GM18520 (cell line): ENCODE data around the gene MGME1.

ENCODE experiments used
- ATAC-seq: cut with Tn5 transposase; IDR thresholded peaks from one replicate; pipeline ENCODE4 v1.9.1; 2021; ENCODE audit not compliant: unreplicated experiment

The MGME1 gene

DNA sequence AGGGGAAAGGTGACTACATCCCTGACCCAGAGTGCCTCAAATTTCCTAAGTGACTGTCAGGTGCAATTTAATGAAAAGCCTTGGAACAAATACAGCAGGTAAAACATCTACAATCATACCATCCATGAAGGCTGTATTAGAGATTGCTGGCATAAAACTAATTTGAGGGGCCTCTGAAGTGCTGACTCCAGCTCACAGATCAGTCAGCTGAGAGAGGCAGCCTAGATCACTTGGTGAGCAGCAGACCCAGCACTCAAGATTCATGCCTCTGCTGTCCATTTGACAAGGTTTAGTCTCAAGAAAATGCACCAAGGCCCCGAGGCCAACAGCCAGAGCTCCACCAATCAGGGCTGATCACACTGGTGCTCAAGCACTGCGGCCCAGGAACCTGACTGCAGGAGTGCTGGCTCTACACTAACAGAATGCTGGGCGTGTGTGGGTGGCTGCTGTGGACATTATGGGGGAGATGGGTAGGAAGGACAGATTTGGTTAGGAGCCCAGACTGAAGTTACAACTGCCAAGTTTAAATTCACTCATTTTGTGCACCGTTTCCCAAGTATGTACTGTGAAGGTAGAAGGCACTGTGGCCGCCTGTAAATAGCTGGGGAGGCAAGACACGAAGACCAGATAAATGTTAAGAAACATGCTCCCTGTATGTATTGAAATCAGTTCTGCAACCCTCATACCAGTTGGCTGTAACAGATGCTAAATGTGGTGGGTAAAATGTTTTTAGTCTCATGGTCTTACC lies 28.4 kb upstream of the MGME1 start:
- no peak for ATAC-seq

DNA sequence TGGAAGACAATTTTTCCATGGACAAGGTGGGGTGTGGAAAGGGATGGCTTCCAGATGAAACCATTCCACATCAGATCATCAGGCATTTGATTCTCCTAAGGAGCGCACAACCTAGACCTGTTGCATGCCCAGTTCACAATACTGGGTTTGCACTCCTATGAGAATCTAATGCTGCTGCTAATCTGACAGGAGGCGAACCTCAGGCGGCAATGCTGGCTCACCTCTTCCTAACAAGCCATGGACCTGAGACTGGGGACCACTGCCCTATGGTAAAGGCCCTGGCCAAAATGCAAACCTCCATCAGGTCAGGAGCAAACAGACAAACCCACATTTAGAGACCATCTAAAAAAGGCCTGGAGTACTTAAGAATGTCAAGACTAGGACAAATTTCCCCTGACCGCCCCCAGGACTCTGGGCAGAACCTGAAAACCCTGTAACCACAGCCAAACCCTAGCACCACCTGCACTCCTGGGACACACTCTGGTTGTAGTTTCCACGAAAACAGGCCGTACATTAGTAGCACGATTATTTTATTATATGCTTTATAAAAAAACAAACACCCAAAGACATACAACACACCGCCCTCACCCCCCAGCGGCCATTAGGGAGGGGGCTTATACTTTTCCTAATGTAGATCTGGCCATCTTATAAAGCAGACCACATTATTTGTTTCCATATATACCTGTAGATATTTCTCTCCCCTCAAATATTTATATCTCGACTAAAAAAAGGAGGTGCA lies 27.6 kb upstream of the MGME1 start:
- ATAC-seq, result no peak

DNA sequence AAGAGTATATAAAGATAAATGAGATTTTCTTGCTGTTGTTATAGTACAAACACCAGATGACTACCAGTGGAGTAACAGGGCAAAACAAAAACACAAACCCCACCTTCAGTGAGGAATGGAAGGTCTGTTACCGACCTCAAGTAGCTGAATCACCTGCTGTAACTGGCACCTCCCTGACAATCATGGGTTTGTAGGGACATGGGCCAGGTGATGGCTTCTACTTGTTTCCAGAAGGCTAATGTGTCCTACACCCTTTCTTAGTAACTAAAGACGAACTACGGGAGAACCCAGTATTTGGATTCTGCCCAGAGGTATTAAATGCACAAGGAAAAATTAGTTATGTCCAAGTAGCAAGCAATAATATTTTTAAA lies 27.0 kb upstream of the MGME1 start:
- no peak for ATAC-seq

DNA sequence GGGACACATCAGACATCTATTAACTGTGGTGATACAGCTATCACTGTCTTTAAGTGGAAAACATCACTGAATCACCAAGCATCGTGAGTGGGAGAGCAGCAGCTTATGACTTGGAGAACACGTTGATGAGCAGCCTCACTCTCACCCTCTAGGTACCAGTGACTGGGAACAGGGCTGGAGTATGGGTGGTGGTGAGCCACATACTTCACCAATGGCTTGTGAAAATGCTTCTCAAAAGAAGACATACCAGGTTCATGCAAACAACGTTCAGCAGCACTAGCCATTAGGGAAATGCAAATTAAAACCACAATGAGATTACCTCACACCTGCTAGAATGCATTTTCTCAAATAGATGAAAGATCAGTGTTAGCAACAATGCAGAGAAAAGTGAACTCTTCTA lies 25.5 kb upstream of the MGME1 start:
- ATAC-seq, result peak; percentile 72

DNA sequence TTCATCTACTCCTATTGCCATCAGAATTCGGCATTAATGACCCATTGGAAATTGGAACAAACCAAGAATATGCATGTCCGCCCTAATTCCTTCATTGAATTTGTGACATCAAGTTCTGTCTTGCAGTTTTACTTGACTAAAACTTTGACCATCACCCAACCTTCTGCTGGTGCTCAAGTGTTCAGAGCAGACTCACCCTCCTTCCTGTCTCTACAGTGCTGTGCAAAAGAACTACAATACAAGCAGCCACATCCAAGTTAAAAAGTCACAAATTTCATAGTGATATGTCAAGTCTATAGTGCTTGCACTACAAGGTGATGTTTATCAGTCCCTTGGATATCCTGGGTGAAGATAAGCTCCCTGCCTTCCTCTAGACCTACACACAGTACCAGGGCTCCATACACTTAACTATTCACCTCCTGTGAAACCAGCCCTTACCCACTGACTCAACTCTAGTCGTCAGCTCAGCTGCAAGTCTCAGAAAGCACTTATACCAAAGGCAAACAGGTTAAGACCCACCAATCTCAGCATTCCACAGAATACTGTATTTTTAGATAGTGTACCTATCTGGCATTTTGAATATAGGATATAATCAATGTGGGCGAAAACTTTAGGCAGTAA lies 23.9 kb upstream of the MGME1 start:
- ATAC-seq, result no peak

DNA sequence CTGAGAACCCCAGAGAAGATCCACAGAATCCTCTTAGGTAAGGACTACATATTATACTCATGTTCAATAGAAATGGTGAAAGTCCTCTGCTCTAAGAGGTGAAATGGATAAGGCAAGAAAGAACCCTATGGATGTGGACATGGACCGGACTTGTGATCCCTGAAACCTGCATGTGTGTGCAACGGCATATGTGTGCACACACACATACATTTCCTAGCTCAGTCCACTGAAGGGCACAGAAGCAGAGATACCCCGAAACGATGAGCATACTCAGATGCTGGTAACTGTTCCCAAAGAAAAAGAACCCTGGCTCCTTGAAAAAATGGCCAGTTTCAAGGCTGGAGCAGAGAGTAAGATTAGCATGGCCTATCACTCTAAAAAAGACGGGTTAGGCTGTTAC lies 22.8 kb upstream of the MGME1 start:
- no peak for ATAC-seq

DNA sequence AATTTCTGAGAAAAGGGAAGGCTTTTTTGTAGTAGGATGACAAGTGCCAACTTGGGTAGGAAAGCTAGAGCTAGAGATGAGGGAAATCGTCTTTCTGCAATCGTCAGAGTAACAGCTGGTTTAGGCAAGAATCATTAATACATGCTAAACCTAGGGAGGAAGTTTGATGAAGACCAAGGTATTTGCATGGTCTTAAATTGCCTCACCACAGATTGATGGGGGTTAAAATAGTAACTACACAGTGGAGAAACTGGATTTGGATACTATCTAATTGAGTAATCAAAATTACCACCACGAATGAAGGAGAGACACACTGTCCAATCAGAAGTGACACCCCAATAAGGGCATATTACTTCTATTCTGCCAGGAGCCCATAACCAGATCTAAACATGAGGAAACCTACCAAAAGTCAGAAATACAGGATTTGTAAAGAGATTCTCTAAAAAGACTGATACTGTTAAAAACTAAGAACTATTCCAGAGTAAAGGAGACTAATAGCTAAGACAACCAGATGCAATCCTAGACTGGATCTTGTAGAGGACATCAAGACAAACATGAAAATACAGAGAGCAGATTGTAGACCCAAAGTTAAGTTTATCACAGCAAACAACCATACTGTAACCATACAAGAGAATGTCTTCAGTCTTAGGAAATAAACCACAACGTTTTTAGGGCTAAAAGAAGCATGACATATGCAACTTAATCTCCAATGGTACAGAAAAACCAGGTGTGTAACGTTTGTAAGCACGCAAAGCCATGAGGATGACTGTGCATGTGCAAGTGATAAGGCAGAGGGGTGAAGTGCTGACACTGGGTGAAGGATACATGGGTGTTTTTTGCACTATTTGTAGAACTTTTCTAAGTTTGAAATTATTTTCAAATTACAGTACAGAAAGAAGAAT lies 22.0 kb upstream of the MGME1 start:
- no peak for ATAC-seq

DNA sequence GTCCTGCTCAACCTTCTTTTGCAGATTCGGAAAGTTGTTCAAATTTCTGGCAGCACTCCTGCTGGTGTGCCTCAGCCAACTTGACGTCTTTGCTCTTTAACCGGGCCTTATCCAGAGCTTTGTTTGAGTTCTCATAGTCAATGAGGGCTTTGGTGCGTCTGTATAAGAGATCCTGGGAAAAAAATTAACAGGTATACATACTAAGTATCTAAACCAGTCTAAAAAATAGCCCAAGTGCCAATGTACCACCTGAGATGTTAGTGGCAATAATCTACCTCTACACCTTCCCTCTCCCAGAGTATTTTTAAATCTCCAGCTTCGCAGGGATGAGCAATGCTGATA lies 21.4 kb upstream of the MGME1 start:
- ATAC-seq, result no peak

DNA sequence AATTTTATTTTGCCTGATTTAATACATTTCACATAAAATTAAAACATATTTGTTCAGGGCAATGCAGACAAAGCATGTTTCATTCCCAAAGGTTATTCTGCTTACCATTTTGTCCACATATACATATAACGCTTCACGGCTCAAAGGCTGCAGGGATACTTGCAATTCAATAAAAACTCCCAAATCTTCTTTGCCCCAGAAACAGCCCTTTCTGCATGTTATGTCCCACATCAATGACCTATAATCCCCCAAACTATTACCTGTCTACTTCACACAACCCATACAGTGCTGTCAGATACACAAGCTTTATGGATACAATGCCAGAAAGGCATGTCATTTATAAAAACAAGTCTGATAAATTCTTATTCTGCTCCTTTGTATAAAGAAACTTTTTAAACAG lies 20.4 kb upstream of the MGME1 start:
- no peak for ATAC-seq

DNA sequence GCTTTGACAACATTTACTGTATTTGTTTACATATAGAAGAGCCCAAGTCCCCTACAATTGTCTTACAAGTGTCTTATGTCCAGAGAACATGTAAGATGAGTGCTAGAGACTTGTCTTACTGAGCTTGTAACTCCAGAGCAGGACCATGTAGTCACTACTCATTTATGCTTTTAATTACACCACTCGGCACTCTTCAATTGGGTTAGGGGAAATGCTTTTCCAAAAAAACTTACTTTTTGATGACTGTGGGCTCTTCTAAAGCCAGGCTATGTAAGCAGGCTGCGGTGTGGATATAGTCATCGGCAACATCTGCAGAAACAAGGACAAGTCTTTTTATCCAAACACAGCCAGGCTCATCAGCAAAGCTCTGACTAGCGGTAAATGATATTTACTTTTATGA lies 18.9 kb upstream of the MGME1 start:
- ATAC-seq, result no peak

DNA sequence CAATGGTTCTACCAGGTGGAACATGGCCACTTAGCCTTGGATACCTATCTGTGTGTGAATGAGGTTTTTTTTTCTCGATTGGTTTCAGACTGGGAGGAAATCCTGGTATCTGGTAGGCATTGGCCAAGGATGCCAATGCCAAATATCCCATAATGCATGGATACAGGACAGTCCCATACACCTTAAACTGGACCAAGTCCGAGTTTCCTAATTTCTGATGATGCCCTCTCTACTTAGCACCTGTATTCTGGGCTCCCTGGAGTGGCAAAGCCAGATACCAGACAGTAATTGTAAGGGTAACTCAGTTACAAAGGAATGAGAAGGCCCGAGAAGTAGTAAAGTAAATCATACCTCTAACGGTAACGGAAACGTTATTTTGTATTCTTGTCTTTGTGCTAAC lies 18.1 kb upstream of the MGME1 start:
- ATAC-seq, result no peak

DNA sequence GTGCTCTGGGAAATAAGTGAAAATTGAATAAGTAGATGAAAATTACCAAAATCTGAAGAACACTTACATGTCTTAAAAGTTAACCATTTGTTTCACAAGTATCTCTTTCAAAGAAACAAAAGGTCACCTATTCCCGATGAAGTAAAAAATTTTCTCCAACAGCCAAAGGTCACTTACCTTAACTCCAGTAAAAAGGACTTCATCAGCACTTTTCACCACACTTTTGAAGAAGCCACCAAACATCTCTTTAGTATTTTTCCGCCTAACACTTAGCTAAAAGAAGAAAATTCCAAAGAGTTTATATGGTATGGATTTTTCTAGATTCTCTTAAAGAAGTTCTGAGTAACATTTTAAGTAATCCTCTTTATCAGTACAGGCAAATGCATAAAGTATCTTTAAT lies 17.5 kb upstream of the MGME1 start:
- ATAC-seq, result no peak

DNA sequence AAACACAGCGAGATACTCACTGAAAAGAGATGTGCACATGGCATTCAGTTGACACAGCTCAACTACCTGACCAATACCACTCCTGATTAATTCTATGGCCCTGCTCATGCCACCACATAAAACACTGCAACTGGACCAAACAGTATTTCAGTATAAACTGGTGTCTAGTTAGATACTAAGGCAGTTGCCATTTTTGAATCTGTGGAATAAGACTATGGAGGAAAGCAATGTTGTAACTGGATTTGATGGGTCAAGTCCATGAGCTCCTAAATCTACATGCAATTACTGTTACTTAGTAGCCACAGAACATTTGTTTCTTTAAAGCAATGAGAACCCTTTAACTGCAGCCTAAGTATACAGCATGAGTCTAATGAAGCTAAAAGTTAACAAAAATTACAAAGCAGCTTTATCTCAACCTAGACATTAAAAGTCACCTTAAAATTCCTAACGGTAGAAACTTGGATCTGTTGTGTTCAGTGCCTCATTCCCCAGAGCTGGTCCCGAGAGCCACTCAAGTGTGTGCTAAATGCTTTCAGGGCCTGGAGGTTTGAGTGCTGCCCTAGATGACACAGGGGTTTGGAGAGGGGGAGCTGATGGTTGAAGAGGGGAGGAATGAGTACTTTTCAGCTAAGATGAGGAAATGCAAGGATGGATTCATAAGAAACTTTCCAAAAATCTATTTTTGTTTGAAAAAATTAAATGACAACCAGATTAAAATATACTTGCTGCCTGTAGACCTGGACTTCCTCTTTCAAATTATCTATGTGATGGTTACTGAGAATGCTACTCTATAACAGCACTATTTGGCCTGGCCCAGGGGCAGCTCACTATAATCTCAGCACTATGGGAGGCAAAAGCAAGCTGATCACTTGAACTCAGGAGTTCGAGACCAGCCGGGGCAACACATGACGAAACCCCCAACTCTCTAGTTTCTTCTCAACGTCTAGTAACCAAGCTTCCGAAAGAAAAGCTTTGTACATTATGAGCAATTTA lies 15.8 kb upstream of the MGME1 start:
- ATAC-seq, result no peak

DNA sequence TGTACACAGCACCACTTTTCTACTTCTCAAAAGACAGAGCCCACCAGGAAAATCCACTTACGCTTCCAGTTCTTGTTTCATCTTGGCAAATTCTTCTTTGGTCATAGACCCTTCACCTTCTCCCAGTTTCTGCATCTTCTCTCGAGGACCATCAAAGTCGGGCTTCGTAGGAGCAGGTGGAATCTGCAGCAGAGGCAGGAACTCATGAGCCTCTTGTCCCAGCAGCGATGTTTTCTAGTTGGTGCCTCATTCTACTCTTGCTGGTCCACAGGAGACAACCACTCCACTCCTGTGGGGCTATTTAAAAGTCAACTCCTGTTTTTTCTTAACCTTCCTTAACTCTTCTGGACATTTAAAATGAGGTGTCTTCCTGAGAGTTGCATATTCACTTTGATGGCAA lies 14.9 kb upstream of the MGME1 start:
- no peak for ATAC-seq

DNA sequence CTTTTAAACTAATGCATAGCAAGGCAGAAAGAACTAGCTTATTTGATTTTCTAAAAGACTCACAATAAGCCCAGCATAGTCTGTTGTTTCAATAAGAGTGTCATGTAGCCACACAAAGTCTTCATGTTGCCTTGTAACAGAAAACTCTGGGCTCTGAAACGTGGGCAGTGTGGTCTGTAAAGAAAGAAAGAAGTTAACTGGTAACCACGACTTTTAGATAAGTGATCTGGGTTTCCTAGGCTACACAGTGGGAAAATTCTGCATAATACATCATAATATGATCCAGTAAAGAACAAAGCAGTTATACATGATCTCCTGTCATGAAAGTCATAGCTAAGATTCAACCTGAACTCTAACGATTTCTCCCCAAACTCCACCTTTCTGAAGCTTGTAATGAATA lies 13.5 kb upstream of the MGME1 start:
- ATAC-seq, result no peak

DNA sequence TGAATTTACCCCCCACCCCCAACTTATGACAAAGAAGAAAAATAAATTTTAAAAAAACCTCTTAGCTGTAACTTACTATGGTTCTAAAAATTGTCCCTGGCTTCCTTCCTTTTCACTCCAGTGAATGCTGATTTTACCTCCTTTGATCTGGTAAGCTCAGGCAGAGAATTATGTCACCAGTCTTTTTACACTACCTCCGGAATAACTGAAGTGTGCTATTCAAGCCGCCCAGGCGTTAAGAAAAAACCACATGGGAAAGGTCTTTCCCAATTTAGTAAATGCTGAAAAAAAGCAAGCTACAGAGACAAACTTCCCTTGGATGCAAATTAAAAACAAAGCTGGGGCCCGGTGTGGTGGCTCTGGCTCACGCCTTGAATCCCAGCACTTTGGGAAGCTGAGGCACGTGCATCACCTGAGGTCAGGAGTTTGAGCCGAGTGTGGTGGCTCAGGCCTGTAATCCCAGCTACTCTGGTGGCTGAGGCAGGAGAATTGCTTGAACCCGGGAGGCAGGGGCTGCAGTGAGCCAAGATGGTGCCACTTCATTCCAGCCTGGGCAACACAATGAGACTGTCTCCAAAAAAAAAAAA lies 12.6 kb upstream of the MGME1 start:
- ATAC-seq, result no peak

DNA sequence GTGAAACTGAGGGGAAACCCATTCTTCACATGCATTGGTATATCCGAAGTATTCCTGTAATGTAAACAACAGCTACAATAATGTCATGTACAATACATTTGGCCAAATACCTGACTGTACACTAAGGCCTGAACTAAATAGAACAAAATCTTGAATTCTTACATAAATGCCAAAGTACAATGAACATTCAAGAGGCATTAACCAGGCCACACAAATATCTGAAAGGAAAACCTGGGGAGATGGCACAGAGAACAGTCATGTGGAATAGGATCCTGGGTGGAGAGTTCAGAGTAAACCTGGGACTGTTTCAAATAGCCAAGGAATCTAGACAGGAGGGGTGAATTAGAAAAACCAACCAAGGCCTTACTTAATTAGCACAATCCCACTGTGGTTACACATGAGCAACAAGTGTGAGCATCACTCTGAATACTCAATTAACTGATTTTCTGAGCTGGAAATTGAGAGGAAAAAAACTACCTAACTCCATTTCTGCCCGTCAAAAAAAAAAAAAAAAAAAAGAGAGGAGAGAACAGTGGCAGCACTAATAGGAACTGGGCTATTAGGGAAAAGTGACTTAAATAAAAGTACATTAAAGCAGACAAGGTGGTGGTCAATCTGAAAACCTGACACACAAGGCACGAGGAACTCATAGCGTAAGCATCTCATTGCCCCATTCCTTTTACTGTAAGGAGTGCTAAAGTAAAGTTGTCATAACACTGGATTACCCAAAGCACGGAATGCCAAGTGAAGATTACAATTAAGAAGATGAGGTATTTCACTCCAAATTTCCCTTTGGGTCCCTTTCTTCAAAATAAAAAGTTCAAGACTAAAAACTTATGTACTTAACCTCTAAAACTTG lies 11.1 kb upstream of the MGME1 start:
- no peak for ATAC-seq

DNA sequence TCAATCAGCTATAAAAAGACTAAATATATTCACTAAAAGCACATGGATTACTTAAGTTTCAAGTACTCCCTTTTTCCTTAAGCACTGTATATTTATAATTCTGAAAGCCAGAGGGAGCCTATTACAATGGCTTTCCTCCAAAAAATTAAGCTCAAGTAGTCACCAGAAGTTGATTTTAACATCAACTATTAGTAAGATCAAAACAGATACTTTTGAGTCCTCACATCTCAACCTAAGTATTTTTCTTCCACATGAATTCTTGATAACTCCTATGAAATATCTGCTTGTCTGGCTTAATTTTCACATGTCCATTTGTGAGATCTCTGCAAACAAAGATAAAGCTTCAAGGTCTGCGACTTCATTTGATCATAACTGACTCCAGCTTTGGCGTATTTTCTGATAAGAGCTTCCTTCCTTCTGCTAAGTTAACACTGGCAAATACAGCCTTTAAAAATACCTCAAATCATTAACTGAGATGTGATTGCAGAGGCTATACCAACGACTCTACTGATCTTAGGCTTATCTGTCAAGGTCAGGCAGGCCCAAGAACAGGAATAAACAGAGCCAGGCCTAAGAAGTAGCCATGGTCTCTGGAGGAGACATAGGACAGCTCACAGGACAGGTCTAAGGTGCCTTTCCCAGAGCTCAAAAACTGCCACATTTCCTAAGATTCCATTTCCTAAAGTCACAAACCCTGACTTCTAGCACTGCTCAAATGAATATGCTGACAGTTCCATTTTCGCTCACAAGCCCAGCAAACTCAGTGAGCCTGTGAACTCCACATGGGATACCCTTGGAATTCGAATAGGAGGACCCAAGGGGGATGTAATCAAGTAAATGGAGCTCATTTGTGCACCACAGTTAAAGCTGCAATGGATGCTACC lies 10.2 kb upstream of the MGME1 start:
- no peak for ATAC-seq
